H1 (cell line): ENCODE measurements around the gene NPHP4.

Experiments
- POLR2AphosphoS5 ChIP-seq: IDR thresholded peaks from 2 replicates; pipeline ENCODE4 v1.6.1; 2011; ENCODE audit warnings: low read depth, low read length
- SP2 ChIP-seq: IDR thresholded peaks from 2 replicates; pipeline ENCODE4 v1.6.1; 2012; ENCODE audit warnings: mild to moderate bottlenecking, low read length, inconsistent platforms
- TF ChIP-seq, protein P1 (sequence below), 3 experiments: IDR thresholded peaks; 1 replicate in 2 of 3; 2 replicates in 1 of 3; pipeline versions ENCODE4 v1.5.1 to v1.6.1; 2011; ENCODE audit warnings: low read length in 3 of 3, mild to moderate bottlenecking in 3 of 3, inconsistent platforms in 2 of 3, low read depth in 1 of 3, moderate library complexity in 1 of 3; ENCODE audit not compliant: insufficient read depth in 1 of 3; ENCODE audit errors: control extremely low read depth in 1 of 3

GRCh38 chr1:5998906-5999301 is 6.7 kb upstream of the NPHP4 start:
- TF ChIP-seq, protein P1, sequence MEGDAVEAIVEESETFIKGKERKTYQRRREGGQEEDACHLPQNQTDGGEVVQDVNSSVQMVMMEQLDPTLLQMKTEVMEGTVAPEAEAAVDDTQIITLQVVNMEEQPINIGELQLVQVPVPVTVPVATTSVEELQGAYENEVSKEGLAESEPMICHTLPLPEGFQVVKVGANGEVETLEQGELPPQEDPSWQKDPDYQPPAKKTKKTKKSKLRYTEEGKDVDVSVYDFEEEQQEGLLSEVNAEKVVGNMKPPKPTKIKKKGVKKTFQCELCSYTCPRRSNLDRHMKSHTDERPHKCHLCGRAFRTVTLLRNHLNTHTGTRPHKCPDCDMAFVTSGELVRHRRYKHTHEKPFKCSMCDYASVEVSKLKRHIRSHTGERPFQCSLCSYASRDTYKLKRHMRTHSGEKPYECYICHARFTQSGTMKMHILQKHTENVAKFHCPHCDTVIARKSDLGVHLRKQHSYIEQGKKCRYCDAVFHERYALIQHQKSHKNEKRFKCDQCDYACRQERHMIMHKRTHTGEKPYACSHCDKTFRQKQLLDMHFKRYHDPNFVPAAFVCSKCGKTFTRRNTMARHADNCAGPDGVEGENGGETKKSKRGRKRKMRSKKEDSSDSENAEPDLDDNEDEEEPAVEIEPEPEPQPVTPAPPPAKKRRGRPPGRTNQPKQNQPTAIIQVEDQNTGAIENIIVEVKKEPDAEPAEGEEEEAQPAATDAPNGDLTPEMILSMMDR (IDR thresholded peaks at IDR 0.05; ENCODE audit: control extremely low read depth in 1 of 3, insufficient read depth in 1 of 3, low read depth in 1 of 3, low read length in 3 of 3) = no peak
- TF ChIP-seq SP2 (no peak), POLR2AphosphoS5 (no peak)
